Smooth muscle cell (in vitro differentiated cells): ENCODE measurements around the gene SMIM10. TPM values are rescaled to one million over a fixed set of nuclear protein-coding genes. Genes with fewer than 3 reads are reported as not detected.

Experiments
- DNase-seq: peaks from one replicate; lab custom pipeline; 2025; ENCODE audit not compliant: unreplicated experiment; lab: John Stamatoyannopoulos, UW
- H2AFZ ChIP-seq: fragments of 200-600 bp; sonication (generic); 2 replicates; pipeline ENCODE4 v1.6.0; 2016; ENCODE audit warnings: antibody characterized with exemption, low read depth, mild to moderate bottlenecking
- H3F3A ChIP-seq: fragments of 200-600 bp; sonication (generic); 2 replicates; pipeline ENCODE4 v1.6.0; 2017; ENCODE audit warnings: antibody characterized with exemption, low read depth
- H3K27ac ChIP-seq: fragments of 200-600 bp; sonication (generic); 2 replicates; pipeline ENCODE4 v1.5.1; 2016; ENCODE audit warnings: low read depth, mild to moderate bottlenecking
- H3K27me3 ChIP-seq: fragments of 200-600 bp; sonication (generic); 2 replicates; pipeline ENCODE4 v1.6.1; 2016; ENCODE audit warnings: low read depth, mild to moderate bottlenecking
- H3K36me3 ChIP-seq: fragments of 200-600 bp; sonication (generic); 2 replicates; pipeline ENCODE4 v1.5.1; 2016; ENCODE audit warnings: low read depth
- H3K4me1 ChIP-seq: fragments of 200-600 bp; sonication (generic); 2 replicates; pipeline ENCODE4 v1.5.1; 2016; ENCODE audit warnings: low read depth
- H3K4me2 ChIP-seq: fragments of 200-600 bp; sonication (generic); 2 replicates; pipeline ENCODE4 v1.6.0; 2016; ENCODE audit warnings: mild to moderate bottlenecking
- H3K4me3 ChIP-seq: fragments of 200-600 bp; sonication (generic); 2 replicates; pipeline ENCODE4 v1.5.1; 2016; ENCODE audit warnings: mild to moderate bottlenecking
- H3K79me2 ChIP-seq: fragments of 200-600 bp; sonication (generic); 2 replicates; pipeline ENCODE4 v1.6.0; 2016; ENCODE audit warnings: low read depth, mild to moderate bottlenecking
- H3K9ac ChIP-seq: fragments of 200-600 bp; sonication (generic); 2 replicates; pipeline ENCODE4 v1.6.0; 2016; ENCODE audit warnings: low read depth
- H3K9me3 ChIP-seq: fragments of 200-600 bp; sonication (generic); replicated peaks from 2 replicates; pipeline ENCODE4 v1.5.1; 2016; ENCODE audit warnings: low read depth
- H4K20me1 ChIP-seq: fragments of 200-600 bp; sonication (generic); 2 replicates; pipeline ENCODE4 v1.6.0; 2016; ENCODE audit warnings: low read depth
- WGBS: methylation state at CpG from one replicate; pipeline ENCODE4 v1.1.7; 2016; ENCODE audit warnings: low lambda C conversion rate; 5-methylcytosine and 5-hydroxymethylcytosine counted together
- polyA plus RNA-seq: library from polyadenylated mRNA; unstranded; fragments of >200 nt; fragmentation: Nextera tagmentation; extraction: Ambion mirVana; gene quantifications from 2 replicates; pipeline ENCODE4 v1.2.1, GENCODE V29; 2016
- total RNA-seq: library from RNA; depleted of rRNA; stranded (reverse); fragments of >200 nt; gene quantifications from 2 replicates; pipeline ENCODE4 v1.2.3, GENCODE V29; 2014
- TF ChIP-seq, protein P1 (sequence below): fragments of 200-600 bp; sonication (generic); IDR thresholded peaks from 2 replicates; pipeline ENCODE4 v1.5.1; 2017; ENCODE audit warnings: borderline replicate concordance, mild to moderate bottlenecking, antibody characterized with exemption; ENCODE audit not compliant: insufficient read depth, poor library complexity, severe bottlenecking

SMIM10 gene
- total and polyA plus RNA-seq, 2 experiments from 2014 or later = 2.0 to 2.7 TPM

DNA sequence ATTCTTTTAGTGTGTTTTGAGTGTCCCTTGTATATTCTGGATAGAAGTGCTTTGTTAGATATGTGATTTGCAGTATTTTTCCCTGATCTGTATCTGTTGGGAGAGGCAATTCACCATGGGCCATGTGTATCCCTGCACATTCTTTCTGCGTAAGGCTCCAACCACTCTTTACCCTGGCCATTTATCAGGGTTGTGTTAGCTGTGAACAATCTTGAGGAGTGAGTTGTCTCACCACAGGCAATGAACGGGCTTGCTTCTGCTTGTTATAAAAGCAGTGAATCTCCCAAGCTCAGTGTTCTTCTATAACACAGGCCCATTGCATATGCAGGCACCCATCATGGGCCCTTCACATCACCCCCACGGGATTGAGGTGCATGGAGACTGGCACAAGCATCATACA is 18.9 kb upstream of the SMIM10 start:
- Histone ChIP-seq H2AFZ (no peak overlapping the region), H3K4me2 (no peak overlapping the region), H3K36me3 (no peaks in the 10 kb centered on the region), H3K4me1 (no peaks in the 10 kb centered on the region), H4K20me1 (no peaks in the 10 kb centered on the region), H3F3A (no peaks in the 10 kb centered on the region), H3K27me3 (no peaks in the 10 kb centered on the region), H3K9me3 (no peaks in the 10 kb centered on the region), H3K9ac (no peak overlapping the region), H3K79me2 (no peaks in the 10 kb centered on the region), H3K4me3 (no peak overlapping the region), H3K27ac (no peak overlapping the region)
- 55% methylated on average over 3 of the region's 3 CpGs for WGBS
- TF ChIP-seq, protein P1, sequence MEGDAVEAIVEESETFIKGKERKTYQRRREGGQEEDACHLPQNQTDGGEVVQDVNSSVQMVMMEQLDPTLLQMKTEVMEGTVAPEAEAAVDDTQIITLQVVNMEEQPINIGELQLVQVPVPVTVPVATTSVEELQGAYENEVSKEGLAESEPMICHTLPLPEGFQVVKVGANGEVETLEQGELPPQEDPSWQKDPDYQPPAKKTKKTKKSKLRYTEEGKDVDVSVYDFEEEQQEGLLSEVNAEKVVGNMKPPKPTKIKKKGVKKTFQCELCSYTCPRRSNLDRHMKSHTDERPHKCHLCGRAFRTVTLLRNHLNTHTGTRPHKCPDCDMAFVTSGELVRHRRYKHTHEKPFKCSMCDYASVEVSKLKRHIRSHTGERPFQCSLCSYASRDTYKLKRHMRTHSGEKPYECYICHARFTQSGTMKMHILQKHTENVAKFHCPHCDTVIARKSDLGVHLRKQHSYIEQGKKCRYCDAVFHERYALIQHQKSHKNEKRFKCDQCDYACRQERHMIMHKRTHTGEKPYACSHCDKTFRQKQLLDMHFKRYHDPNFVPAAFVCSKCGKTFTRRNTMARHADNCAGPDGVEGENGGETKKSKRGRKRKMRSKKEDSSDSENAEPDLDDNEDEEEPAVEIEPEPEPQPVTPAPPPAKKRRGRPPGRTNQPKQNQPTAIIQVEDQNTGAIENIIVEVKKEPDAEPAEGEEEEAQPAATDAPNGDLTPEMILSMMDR = no peak
- DNase-seq = no peak

DNA sequence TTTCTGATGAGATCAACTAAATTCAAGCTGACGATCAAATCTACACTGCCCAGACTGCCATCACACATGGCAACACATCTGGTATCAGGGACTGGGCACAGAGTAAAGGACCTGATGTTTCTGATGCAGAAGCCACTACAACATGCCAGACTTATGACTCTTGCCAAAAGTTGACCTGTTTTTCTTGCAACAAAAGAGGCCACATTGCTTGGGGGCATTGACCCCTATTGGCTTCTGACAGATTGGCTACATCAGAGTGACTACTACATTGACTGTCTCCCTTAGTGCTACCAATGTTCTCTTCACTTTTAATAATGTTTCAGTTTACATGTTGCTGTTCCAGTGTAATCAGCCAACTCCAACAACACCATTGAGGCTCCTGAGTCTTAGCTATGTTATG is 15.3 kb upstream of the SMIM10 start:
- no peak for DNase-seq
- TF ChIP-seq, protein P1 = no peak
- H3K79me2 ChIP-seq = no peaks in the 10 kb centered on the region
- no peaks in the 10 kb centered on the region for H3K36me3 ChIP-seq
- H3K27me3 ChIP-seq = no peaks in the 10 kb centered on the region
- no peaks in the 10 kb centered on the region for H3K4me1 ChIP-seq
- no peaks in the 10 kb centered on the region for H3F3A ChIP-seq
- no peak overlapping the region for H3K9ac ChIP-seq
- no peak overlapping the region for H2AFZ ChIP-seq
- H3K4me2 ChIP-seq = no peak overlapping the region
- H3K9me3 ChIP-seq = no peaks in the 10 kb centered on the region
- H3K27ac ChIP-seq = no peak overlapping the region
- H4K20me1 ChIP-seq = no peaks in the 10 kb centered on the region
- H3K4me3 ChIP-seq = no peak overlapping the region
- 85% methylated on average over 1 of the region's 1 CpG for WGBS

DNA sequence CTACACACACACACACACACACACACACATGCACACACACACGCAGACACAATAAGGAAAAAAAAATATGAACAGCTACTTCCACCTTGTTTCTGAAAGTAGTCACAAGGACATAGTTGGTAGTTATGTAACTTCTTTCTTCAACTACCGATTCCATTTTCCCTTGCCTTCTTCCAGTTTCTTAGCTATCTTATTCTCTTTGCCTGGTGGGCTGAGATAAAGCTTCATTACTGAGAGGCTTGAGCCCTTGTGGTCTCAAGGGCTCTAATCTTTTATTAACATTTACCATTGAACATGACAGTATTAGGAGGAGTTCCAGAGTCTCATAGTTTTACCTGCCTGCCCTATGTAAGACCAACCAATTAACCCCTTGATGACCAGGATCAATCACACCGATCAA is 8.9 kb upstream of the SMIM10 start:
- H3K4me2 ChIP-seq = no peak overlapping the region
- DNase-seq = no peak
- no peak overlapping the region for H3K4me3 ChIP-seq
- H3K9me3 ChIP-seq = no peaks in the 10 kb centered on the region
- no peaks in the 10 kb centered on the region for H3K4me1 ChIP-seq
- 86% methylated on average over 3 of the region's 3 CpGs for WGBS
- TF ChIP-seq, protein P1 = no peak
- H3K79me2 ChIP-seq = no peaks in the 10 kb centered on the region
- no peak overlapping the region for H3K9ac ChIP-seq
- H2AFZ ChIP-seq = no peak overlapping the region
- no peaks in the 10 kb centered on the region for H3K36me3 ChIP-seq
- H3K27ac ChIP-seq = no peak overlapping the region
- no peaks in the 10 kb centered on the region for H3F3A ChIP-seq
- no peaks in the 10 kb centered on the region for H3K27me3 ChIP-seq
- no peaks in the 10 kb centered on the region for H4K20me1 ChIP-seq

DNA sequence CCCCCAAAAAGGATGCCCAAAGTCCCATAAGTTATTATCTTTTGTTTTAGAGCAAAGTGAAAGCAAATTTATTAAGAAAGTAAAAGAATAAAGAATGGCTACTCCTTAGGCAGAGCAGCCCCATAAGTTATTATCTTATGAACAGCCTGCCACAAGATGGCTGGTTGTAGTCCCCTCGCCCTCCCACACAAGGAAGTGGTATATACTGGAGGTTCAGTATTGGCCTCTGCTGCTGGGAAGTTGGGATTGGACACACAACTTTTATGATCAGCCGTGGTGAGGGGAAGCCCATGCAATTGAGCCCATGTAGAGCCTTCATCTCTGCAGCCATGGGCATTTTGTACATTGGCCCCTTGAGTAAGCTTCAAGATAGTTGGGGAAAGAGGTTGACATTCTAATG is 8.0 kb upstream of the SMIM10 start:
- H3K4me2 ChIP-seq = no peak overlapping the region
- 78% methylated on average over 2 of the region's 2 CpGs for WGBS
- H3K4me1 ChIP-seq = no peaks in the 10 kb centered on the region
- H2AFZ ChIP-seq = no peak overlapping the region
- H3K4me3 ChIP-seq = no peak overlapping the region
- no peak overlapping the region for H3K9ac ChIP-seq
- H3K27me3 ChIP-seq = no peaks in the 10 kb centered on the region
- DNase-seq = no peak
- H3K9me3 ChIP-seq = no peaks in the 10 kb centered on the region
- no peaks in the 10 kb centered on the region for H3K79me2 ChIP-seq
- no peaks in the 10 kb centered on the region for H3F3A ChIP-seq
- no peaks in the 10 kb centered on the region for H3K36me3 ChIP-seq
- H4K20me1 ChIP-seq = no peaks in the 10 kb centered on the region
- no peak overlapping the region for H3K27ac ChIP-seq
- TF ChIP-seq, protein P1 = no peak
